SH-SY5Y (cell line): ENCODE data around the gene EHMT1.

ENCODE experiments used
- GATA2 ChIP-seq: IDR thresholded peaks from 2 replicates; pipeline ENCODE4 v1.6.1; 2011; ENCODE audit warnings: mild to moderate bottlenecking, low read depth, low read length
- GATA3 ChIP-seq: IDR thresholded peaks from 2 replicates; pipeline ENCODE4 v1.6.1; 2011; ENCODE audit warnings: low read depth, mild to moderate bottlenecking, low read length, moderate library complexity

- TF ChIP-seq GATA2 (no peak), GATA3 (no peak)
These were observed 198.7 kb downstream of the EHMT1 start for GRCh38 chr9:137817236-137818200.
